Mesenteric fat pad (tissue), 1 donor: ENCODE results near the gene GATAD2A. TPM values are rescaled to one million over a fixed set of nuclear protein-coding genes. Genes with fewer than 3 reads are reported as not detected.
"Not testable (repeated sequence)": the region's sequence is repeated elsewhere in the genome, so short reads cannot be mapped to it uniquely, and the experiment has no call there.

Experiments used
- DNase-seq: peaks from one replicate; pipeline ENCODE4 v3.0.0-alpha.2; 2020; ENCODE audit warnings: low spot score
- total RNA-seq: library from RNA; stranded (reverse); fragmentation: NEBNext Ultra II Directional; extraction: Animal tissue kit (Norgen Biotek cat#: 25700); gene quantifications from one replicate; pipeline ENCODE4 v1.2.1, GENCODE V29; 2021
- donor health status: DM: yes; HTN: yes; CAD: no.

Gene GATAD2A
- total RNA-seq, 1 donor from 2014 or later, result 98.9 TPM

DNA sequence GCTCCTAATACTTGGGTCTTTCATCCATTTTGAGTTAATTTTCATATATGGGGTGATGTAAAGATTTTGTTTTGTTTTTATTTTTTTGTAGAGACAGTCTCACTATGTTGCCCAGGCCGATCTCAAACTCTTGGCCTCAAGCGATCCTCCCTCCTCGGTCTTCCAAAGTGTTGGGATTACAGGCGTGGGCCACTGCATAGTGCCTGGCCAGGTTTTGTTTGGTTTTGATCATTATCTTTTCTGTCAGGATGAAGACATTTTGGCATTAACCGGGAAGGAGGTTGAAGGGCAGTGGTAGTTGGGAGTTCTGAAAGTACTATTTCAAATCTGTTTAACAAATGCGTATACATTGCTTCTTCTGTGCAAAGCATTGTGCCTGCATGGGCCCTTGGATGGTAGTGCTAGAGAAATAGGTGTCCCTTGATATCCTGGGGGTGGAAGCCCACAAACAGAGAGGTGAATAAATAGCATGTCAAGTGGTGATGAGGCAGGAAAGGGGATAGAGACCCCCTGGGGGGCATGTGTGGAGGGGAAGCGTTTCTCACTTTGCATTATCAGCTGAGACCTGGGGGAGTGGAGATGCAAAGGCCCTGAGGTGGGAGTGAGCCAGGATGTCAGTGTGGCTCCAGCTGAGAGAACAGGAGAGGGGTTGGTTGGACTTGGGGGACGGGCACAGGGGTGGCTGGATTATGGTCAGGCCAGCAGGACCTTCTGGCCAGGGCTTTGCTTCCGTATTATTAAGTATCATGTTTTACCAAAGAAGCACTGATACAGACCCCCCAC, 41.4 kb downstream of the GATAD2A start:
- no peak for DNase-seq

DNA sequence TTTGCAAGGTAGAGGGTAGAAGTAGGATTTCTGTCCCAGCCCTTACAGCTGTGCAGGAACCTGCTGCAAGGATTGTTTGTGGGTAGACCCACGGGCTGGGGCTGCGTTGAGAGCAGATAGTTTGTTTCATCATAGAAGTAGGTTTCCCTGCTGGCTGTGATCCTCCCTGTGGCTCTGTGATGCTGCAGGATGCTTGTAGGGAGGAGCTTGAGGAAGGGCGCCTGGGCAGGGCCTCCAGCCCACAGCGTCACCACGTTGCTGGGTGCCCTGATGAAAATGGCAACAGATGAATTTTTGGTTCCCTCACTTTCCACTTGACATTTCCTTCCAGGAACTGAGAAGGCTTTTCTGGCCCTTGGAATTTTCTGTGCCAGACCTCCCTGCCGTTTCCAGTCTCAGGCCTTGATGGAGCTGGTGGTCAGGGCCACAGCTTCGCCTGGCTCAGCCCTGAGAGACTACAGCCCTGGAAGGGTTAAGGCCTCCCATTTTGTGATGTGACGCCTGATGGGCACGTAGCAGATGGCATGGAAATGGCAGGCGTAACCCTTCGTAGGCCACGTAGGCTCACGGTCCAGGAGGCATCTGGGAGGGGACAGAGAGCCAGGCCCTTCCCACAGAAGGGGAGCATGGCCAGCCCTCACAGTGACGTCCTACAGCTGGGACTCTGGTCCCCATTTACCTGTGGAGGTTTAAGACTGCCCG, 42.2 kb downstream of the GATAD2A start:
- DNase-seq, result no peak

DNA sequence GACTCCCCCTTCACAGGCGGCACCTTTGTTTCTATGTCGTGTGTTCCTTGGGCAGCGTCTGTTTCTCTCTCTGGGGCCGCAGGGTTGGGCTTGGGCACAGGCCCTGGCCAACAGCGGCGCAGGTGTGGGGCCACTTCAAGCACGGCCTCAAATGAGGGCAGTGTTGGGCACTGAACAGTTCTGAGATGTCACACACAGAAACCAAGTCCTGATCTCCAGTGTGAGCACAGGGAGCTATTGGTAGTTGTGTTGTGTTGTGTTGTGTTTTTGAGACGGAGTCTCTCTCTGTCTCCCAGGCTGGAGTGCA, 42.7 kb downstream of the GATAD2A start:
- DNase-seq, result no peak

DNA sequence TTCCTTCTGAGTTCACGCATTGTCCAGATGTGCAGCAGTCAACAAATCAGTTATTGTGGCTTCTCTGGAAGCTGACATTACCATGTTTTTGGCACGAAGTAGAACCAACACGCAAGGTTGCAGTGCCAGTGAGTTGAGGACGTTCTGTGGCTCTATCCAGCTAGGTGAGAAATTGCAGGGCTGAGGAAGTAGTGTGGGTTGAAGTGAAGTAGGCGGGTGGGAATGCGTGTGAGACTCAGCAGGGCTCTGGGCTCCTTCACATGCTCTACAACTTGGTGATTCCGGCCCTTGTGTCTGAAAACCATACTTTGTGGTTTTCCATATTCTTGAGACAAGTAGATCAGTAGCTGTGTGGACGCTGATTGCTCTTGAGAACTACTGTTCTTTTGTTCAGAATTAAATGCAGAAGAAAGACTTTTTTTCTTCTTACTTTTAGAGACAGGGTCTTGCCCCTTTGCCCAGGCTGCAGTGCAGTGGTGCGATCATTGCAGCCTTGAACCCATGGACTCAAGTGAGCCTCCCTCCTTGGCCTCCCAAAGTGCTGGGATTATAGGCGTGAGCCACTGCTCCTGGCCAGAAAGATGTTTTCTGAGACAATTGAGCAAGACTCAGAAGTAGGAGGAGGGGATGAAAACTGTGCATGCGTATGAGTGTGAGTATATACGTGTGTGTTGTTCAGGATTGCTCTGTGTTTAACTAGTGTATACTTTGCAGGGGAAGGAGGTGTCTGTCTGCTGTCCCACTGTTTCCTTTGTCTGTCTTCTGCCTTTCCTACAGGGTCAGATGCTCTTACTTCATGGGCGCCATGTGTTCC, 46.2 kb downstream of the GATAD2A start:
- DNase-seq, result no peak

DNA sequence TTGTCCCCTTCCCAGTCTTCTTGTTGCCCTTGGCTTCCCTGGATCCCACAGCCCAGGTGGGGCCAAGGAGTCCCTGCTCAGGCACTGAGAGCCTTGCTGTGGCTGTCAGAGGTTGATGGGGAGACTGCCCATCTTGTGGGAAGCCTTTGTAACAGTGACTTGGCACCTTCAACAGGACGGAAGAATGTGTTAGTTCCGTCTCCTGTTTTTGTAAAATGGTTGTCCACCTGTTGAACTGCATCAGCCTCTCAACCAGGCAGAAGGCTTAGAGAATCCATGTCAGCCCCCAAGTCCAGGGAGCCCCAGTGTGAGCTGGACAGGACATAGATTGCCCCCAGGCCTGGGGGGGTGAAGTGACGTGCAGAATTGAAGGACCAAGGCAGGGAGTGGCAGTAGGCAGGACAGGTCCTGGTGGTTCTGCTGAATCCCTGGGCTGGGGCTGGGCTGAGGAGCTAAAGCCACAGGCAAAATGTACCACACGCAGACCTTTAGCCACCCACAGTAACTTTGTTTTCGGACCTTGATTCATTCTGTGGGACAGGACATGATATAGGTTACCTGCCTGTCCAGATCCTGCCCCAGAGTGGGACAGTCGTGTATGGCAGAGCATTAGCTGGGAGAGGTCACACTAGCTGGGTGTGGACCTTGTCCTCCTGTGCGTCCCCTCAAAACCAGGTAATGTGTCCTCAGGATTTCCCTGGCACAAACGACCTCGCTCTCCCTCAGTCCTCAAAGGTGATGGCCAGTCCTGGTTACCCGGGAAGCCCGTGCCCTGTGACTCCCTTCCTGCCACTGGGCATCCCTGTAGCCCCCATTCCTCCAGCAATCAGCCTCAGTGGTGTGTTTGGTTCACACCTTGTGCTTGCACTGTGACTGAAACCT, 47.0 kb downstream of the GATAD2A start:
- DNase-seq, result no peak

DNA sequence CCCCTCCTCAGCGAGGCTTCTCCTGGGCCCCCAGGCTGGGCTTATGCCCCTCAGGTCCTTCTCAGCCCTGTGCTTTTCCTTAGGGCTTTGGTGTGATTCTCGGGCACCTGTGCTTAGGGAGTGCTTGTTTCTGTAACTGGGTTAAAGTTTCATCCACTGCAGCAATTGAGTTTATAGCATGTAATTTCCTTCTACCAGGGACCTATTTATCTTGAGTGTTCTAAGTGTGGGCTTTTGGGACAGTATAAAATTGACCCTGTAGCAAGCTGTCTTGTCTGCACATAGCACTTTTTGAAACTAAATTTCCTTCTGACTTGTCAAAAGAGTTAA, 47.6 kb downstream of the GATAD2A start:
- no peak for DNase-seq

DNA sequence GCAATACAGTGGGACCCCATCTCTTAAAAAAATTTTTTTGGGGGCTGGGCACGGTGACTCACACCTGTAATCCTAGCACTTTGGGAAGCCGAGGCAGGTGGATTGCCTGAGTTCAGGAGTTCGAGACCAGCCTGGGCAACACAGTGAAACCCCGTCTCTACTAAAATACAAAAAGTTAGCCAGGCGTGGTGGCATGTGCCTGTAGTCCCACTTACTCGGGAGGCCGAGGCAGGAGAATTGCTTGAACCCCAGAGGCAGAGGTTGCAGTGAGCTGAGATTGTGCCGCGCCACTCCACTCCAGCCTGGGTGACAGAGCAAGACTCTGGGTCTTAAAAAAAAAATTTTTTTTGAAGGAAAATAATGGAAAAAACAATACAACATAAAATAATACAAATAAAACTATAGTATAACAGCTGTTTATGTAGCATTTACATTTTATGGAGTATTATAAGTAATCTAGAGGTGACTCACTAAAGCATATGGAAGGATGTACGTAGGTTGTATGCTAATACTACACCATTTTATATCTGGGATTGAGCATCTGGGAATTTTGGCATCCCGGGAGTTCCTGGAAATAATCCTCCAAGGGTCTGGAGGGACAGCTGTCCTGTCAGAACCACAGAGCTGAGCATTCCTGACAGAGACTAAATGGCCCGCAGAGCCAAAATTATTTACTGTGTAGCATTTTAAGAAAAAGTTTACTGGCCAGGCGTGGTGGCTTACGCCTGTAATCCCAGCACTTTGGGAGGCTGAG, 49.9 kb downstream of the GATAD2A start:
- DNase-seq, result not testable (repeated sequence)

DNA sequence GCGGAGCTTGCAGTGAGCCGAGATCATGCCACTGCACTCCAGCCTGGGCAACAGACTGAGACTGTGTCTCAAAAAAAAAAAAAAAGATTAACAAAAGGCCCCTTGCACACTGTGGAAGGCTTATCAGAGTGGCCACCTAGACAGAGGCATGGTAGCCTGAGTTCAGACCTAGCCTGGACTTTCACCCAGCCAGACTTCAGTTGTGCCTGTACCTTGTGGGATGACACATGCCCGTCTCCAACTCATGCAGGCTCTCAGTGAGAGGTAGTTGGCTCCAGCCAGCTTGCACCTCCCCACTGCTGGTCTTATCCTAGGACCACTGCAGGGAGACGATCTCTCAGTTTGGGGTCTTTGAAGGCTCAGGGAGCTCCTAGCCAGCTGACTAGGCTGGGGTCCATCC, 52.2 kb downstream of the GATAD2A start:
- no peak for DNase-seq

DNA sequence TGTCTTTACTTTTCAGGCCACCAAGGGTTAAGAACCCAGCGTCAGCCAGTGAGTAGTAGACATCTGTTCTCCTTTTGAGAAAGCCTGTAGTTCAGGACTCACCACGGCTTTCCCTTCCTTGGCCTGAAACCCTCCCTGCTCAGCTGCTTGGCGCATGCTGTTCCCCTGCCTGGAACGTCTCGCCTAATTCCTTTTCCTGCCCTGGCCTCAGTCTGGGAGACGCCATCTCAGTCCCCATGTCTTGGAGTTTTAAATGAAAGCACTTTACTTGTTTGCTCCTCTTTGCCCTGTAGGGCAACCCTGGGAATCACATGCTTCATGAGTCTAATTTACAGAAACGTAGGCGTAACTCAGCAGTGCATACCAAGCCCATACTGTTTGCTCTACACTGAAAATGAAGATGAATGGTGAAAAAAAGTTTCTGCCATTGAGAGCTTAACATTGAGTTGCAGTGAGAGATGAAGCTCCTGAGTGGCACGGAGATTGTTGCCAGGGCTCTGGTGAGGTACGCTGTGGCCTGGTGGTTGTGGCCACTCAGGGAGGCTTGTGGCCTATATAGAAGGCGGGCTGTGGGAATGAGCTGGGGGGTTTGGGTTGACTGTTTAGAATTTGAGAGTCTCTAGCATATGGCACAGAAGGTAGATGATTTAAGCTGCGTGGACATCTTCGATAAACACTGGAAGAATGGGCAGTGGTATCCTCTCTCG, 52.8 kb downstream of the GATAD2A start:
- DNase-seq, result no peak

DNA sequence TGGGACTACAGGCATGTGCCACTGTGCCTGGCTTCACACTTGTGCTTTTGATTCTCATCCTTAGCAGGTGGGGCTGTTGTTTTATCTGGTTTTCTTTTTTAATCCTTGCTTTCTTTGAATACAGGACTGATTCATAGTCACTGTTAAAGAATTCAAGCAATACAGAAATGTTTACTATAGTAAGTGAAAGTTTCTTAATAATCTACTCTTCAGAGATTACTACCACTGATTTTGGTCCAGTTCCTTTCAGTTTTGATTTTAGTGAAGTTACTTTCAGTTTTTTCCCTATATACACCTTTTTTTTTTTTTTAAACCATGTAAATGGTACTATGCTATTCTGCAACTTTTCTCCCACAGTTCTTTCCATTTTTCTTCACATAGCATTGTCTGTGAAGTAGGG, 53.6 kb downstream of the GATAD2A start:
- DNase-seq, result no peak

DNA sequence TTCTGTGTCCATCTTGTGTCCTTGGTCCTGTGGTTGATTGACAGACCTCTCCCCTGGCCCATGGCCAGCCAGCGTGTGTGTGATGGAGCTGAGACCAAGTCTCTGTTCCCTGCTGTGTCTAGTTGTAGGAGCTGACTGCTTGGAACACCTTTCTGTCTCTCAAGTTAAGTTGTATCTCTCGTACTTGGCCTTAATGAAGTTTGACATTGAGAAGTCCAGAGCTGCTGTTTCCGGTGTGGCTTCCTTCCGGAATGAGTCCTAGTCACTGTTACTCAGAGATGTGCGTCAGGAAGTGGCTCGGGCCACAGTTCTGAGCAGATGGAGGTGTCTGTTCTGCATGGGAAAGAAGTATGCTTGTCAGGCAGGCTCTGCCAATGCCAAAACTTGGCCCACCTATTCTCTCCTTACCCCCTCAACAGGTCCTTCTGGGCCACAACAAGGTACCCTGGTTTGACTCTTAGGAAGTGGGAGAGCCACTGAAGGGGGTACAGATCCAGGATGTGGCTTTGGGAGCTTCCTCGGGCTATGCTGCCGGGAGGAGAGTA, 54.3 kb downstream of the GATAD2A start:
- no peak for DNase-seq

DNA sequence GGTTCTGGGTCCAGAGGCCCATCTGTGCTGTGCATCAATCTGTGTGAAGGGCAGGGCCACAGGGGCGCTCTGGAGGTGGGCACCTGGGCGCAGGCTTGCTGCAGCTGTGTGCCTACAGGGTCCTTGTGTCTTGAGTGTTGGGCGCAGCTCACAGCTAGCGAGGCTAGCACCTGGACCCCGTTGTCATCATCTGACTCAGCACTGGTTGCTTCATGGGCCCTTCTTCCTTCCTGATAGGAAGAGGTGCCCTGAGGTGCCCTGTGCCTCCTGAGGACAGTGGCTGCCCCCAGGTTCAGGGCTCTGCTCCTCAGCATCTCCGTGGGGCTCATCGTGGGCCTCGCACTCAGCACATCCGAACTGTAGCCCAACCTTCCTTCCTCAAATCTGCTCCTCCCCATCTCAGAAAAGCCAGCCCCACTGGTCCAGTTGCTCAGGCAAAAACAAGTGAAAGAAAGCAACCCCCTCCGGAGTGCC, 54.8 kb downstream of the GATAD2A start:
- DNase-seq, result no peak

DNA sequence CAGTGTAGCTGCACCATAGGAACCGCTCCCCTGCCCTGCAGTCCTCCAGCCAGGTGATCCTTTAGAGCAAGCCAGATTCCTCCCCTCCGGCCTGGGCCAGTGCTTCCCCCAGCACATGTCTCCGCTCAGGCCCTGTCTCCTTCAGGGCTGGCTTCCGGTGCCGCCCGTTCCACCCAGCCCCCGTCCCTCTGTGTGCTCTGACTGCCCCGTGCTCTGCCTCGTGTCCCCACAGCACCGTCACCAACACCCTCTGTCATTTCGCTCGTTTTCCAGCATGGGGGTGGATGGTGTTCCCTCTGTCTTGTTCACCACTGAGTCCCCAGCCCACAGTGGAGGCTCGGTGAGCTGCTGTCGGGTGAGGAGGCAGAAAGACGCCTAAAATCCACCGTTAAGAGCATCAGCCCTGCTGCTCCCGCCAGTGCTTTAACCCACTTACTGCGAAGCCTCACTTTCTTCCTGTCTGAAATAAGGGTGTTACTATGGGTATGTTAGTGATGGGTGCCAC, 55.3 kb downstream of the GATAD2A start:
- no peak for DNase-seq

DNA sequence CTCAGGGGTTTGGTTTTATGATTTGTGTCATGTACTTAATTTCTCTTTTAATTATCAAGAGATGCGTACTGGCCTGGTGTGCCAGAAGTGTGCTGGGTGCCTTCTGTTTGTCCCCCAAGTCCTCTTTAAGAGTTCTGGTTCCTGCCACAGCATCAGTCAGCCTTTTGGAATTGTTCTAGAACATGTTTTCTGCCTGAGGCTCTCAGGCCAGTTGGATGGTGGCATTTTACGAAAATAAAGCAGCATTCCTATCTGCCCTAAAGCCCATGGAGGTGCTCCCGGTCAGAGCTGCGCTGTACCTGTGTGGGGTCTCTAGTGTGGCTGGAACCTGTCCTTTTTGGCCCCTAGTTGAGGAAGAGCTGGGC, 55.8 kb downstream of the GATAD2A start:
- no peak for DNase-seq

DNA sequence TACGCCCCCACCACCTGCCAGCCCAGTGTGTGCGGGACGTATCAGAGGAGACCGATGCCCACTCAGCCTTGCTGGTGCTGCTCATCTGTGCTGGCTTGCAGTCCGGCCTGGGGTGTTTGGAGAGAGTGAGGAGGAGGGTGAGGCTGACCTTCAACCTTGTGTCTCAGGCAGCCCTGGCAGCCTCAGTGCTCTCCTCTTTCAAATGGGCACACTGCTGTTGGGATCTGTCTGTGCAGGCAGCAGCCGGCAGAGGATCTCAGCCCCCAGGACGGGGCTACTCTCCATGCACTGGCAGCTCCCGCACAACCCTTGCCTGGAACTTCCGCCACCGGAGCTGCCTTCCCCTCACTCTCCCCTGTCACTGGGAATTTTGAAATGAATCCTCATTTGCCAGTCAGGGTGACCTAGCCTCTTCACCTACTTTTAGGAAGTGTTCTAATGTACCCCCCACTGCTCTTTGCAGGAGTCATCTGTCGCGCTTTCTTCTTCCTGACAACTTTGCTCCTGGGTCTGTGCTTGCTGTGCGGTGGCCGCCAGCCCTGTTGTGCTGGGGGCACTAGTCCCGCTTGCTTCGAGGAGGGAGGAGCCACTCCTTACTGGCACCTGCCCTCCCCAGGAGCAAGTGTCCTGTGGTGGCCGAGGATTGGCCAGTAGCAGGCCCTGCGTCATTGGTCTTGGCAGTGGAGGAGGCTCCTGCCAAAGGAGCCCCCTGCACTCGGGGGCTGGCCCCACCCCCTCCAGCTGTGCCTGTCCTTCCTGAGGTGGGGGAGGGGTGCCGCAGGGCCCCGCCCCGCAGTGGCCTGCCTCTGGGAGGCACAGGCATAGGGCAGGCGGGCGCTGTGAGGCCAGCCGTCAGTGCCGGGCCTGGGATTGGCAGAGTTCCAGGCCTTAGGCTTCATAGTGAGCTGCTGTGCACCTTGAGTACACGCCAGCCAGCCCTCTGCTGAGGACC, 56.5 kb downstream of the GATAD2A start:
- DNase-seq, result no peak

DNA sequence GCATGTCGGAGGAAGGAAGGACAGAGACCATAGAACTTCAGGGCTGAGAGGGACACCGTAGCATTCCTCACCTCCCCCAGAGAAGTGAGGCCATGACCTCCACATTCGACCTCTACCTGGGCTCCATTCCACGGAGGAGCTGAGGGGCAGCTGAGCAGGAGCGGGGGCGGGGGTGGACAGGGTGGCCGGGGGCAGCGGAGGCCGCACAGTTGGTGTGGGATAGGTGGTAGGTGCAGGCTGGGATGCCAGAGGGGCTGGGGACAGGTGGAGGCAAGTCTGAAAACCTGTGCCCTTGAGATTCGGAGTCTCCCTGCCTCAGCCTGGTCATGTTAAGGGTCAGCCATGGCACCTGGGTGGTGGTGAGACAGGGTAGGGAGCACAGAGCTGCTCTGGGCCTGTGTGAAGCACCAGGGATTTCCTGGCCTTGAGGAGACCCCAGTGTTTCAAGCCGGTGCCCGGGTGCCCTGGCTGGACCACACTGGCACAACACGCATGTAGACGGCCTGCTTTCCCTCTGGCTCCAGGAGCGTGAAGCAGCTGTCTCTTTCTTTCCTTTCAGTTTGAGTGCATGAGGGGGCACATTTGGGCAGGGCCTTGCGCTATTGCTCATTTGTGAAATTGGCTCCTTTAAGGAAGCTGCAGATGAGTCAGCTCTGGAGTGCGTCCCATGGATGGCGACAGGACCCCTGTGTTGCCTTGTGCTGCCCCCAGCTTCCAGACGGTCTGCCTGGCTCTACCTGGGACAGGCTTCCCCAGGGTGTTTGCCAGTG, 58.1 kb downstream of the GATAD2A start:
- no peak for DNase-seq

DNA sequence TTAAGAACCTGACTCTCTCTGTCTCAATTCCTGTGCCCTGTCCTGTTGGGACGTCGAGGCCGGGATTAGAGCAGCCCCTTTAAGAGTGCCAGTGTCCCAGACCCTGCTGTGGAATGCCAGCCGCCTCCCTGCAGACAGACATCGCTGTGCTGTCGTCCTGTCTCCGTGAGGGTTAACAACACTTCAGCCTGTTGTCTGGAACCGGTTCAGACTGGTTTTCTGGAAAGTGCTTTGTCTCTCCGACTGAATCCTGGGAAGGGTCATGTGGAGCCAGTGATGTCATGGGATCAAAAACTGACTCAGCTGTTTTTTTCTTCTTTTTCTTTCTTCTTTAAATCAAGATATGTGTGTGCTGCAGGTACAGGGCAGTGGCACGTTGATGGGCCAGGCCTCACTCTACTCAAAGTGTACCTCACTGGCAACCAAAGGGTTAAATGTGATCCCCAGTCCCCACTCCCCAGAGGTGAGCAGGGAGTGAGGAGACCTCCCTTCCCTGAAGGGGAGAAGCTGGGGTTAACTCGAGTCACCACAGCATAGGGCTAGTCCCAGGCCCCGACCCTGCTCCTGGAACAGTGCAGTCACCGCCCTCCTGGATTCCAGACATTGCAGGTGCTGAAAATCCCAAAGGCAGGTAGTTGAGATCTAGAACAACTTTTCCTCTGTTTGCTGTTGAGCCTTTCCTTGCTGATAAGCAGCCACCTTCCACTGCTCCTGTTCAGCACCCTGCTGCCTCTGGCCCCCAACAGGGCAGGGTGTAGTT, 59.0 kb downstream of the GATAD2A start:
- DNase-seq, result no peak
